DOHH2 (cell line): ENCODE measurements around the gene DEFB121.

Experiments
- H3F3A ChIP-seq: fragments of 200-600 bp; sonication (generic), shearing (Covaris generic); 2 replicates; pipeline ENCODE4 v1.6.0; 2016; ENCODE audit warnings: antibody characterized with exemption, mild to moderate bottlenecking; ENCODE audit not compliant: control insufficient read depth, insufficient read depth
- H3K27ac ChIP-seq: fragments of 200-600 bp; sonication (generic); 2 replicates; pipeline ENCODE4 v1.5.1; 2014; ENCODE audit warnings: low read depth, mild to moderate bottlenecking, low read length, moderate library complexity
- H3K27me3 ChIP-seq: fragments of 200-600 bp; sonication (generic); 2 replicates; pipeline ENCODE4 v1.6.1; 2014; ENCODE audit warnings: mild to moderate bottlenecking, low read length, mixed read lengths; ENCODE audit not compliant: control insufficient read depth
- H3K36me3 ChIP-seq: fragments of 200-600 bp; sonication (generic); 2 replicates; pipeline ENCODE4 v1.6.1; 2014; ENCODE audit warnings: mild to moderate bottlenecking, low read length, moderate library complexity, mixed read lengths; ENCODE audit not compliant: control insufficient read depth
- H3K4me1 ChIP-seq: fragments of 200-600 bp; sonication (generic); 2 replicates; pipeline ENCODE4 v1.6.1; 2014; ENCODE audit warnings: mild to moderate bottlenecking, low read length, mixed read lengths; ENCODE audit not compliant: control insufficient read depth
- H3K4me2 ChIP-seq: fragments of 200-600 bp; sonication (generic); 2 replicates; pipeline ENCODE4 v1.6.0; 2014; ENCODE audit warnings: mild to moderate bottlenecking, low read length, moderate library complexity
- H3K4me3 ChIP-seq: fragments of 200-600 bp; sonication (generic); 2 replicates; pipeline ENCODE4 v1.5.1; 2014; ENCODE audit warnings: mild to moderate bottlenecking, low read length, mixed read lengths
- H3K79me2 ChIP-seq: fragments of 200-600 bp; sonication (generic); 2 replicates; pipeline ENCODE4 v1.6.1; 2014; ENCODE audit warnings: mild to moderate bottlenecking, low read length, mixed read lengths; ENCODE audit not compliant: control insufficient read depth
- H3K9me2 ChIP-seq: fragments of 200-600 bp; sonication (generic); replicated peaks from 2 replicates; pipeline ENCODE4 v1.6.1; 2014; ENCODE audit warnings: mild to moderate bottlenecking, low read length, mixed read lengths; ENCODE audit not compliant: control insufficient read depth
- H3K9me3 ChIP-seq: fragments of 200-600 bp; sonication (generic); 2 replicates; pipeline ENCODE4 v1.6.1; 2014; ENCODE audit warnings: antibody characterized with exemption, low read length, mixed read lengths; ENCODE audit not compliant: control insufficient read depth, insufficient read depth
- H4K20me1 ChIP-seq: fragments of 200-600 bp; sonication (generic); 2 replicates; pipeline ENCODE4 v1.6.0; 2014; ENCODE audit warnings: low read depth, mild to moderate bottlenecking, antibody characterized with exemption, low read length, moderate library complexity; ENCODE audit not compliant: control insufficient read depth, insufficient read depth
- EZH2phosphoT487 ChIP-seq: fragments of 200-600 bp; sonication (generic); IDR thresholded peaks from 2 replicates; pipeline ENCODE4 v1.6.1; 2017; ENCODE audit warnings: borderline replicate concordance, mild to moderate bottlenecking, antibody characterized with exemption, low read length, moderate library complexity, mixed read lengths
- TF ChIP-seq, protein P1 (sequence below): fragments of 200-600 bp; sonication (generic); IDR thresholded peaks from one replicate; pipeline ENCODE4 v1.5.1; 2014; ENCODE audit warnings: antibody characterized with exemption, mild to moderate bottlenecking, low read depth, low read length; ENCODE audit not compliant: poor library complexity, severe bottlenecking

The DEFB121 gene

DNA sequence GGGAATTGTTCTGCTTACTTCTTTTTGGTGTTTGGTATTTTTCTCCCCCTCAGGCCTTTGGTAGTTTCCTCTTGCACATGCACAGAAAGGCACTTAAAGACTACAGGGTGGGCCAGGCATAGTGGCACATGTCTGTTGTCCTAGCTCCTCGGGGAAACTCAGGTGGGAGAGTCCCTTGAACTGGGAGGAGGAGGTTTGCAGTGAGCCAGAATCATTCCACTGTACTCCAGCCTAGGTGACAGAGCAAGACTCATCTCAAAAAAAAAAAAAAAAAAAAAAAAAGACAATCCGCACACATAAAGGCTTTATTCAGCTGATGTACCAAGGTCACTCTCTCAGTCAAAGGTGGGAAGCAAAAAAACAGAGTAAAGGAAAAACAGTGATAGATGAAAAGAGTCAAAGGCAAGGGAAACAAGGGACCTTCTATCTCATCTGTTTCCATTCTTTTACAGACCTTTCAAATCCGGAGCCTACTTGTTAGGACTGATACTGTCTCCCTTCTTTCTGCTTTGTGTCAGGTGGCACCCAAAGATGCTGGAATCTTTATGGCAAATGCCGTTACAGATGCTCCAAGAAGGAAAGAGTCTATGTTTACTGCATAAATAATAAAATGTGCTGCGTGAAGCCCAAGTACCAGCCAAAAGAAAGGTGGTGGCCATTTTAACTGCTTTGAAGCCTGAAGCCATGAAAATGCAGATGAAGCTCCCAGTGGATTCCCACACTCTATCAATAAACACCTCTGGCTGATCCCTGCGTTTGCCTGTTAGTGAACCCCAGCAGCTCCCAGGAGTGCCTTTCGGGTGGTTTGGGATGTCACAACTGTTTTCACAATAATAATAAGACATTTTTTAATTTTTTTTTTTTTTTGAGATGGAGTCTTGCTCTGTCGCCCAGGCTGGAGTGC, 43.7 kb upstream of the DEFB121 start:
- H3K27me3 ChIP-seq = peaks cover 3% of the 10 kb centered on the region; the same call in 1 of the 2 replicates
- peaks cover 7% of the 10 kb centered on the region for H3K4me1 ChIP-seq
- H3F3A ChIP-seq = no peaks in the 10 kb centered on the region
- no peaks in the 10 kb centered on the region for H3K9me3 ChIP-seq
- no peak overlapping the region for H3K27ac ChIP-seq
- H3K4me3 ChIP-seq = no peak overlapping the region
- no peaks in the 10 kb centered on the region for H4K20me1 ChIP-seq
- H3K36me3 ChIP-seq = no peaks in the 10 kb centered on the region
- no peaks in the 10 kb centered on the region for H3K9me2 ChIP-seq
- no peak overlapping the region for H3K4me2 ChIP-seq
- no peaks in the 10 kb centered on the region for H3K79me2 ChIP-seq
- TF ChIP-seq, protein P1, sequence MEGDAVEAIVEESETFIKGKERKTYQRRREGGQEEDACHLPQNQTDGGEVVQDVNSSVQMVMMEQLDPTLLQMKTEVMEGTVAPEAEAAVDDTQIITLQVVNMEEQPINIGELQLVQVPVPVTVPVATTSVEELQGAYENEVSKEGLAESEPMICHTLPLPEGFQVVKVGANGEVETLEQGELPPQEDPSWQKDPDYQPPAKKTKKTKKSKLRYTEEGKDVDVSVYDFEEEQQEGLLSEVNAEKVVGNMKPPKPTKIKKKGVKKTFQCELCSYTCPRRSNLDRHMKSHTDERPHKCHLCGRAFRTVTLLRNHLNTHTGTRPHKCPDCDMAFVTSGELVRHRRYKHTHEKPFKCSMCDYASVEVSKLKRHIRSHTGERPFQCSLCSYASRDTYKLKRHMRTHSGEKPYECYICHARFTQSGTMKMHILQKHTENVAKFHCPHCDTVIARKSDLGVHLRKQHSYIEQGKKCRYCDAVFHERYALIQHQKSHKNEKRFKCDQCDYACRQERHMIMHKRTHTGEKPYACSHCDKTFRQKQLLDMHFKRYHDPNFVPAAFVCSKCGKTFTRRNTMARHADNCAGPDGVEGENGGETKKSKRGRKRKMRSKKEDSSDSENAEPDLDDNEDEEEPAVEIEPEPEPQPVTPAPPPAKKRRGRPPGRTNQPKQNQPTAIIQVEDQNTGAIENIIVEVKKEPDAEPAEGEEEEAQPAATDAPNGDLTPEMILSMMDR = no peak
- TF ChIP-seq EZH2phosphoT487 = no peak

DNA sequence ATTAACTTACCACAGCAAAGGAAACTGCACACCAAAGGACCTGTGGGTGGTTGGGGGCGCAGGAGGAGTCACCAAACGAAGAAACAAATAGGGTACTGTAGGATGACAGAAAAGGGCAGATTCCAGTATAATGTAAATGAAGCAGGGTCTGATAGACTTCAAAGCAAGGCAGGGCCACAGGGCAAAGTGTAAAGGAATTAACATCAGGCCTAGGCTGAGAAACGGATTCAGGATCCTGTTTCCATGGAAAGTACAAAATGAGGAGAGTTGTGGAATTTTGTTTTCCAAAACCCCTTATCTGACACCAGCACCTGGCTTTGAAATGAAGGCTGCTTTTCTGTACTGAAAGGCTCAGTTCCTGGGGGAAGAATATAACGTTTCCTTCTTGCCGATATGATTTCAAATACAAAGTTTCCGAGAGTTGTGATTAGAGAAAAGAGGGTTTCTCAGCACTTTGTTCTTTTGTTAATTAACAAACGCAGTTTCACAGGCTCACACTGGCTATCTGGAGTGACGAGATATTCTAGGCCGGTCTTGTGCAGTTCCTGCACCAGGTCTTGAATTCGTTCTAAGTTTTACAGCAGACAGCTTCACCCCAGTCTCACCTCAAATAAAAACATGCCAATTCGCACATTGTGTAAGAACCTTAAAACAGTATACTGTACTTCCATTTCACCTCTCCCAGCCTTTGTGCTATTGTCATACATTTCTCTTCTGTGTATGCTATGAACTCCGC, 40.2 kb upstream of the DEFB121 start:
- Histone ChIP-seq H3K9me3 (no peaks in the 10 kb centered on the region), H3K27me3 (no peaks in the 10 kb centered on the region), H4K20me1 (no peaks in the 10 kb centered on the region), H3K27ac (no peak overlapping the region), H3K4me1 (no peaks in the 10 kb centered on the region), H3K79me2 (no peaks in the 10 kb centered on the region), H3K4me2 (no peak overlapping the region), H3K4me3 (no peak overlapping the region), H3F3A (no peaks in the 10 kb centered on the region), H3K9me2 (no peaks in the 10 kb centered on the region), H3K36me3 (no peaks in the 10 kb centered on the region)
- no peak for TF ChIP-seq EZH2phosphoT487
- TF ChIP-seq, protein P1 = no peak

DNA sequence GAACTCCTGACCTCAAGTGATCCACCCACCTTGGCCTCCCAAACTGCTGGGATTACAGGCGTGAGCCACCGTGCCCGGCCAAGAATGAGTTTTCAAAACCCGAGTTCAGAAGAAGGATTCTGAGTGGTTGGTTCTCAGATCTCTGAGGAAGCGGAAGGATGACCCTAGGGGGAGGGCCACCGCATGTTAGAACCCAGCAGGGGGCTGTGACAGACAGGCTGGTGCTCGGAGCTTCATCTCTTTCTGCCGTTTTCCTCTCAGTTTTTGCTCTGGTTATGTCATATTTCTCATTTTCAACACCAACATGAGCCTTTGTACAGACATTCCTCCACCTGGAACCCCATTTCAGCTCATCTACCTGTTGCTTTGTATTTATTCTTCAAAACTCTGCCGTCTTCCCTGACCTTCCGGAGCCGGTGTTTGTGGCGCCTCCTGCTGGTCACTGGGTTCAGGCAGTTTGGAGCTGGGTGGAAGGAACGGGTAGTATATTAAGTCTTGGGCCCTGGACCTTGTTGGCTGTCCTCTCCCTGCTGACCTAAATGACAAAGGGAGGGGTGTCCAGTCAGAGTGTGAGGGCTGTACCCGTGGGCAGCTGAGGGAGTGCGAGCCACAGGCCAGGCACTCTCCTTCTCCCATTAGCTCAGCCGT, 34.1 kb upstream of the DEFB121 start, which contains the start of gene DEFB123:
DEFB123 (plus strand) TSS at position 621 of the 648 bp plus-strand sequence. CDS start 67 bp downstream, outside the sequence.
- H3K4me2 ChIP-seq = no peak within 1 kb of the TSS
- no peaks in the 10 kb centered on the region for H3F3A ChIP-seq
- no peaks in the 10 kb centered on the region for H3K36me3 ChIP-seq
- no peak within 1 kb of the TSS for H3K4me3 ChIP-seq
- H3K9me3 ChIP-seq = no peaks in the 10 kb centered on the region
- H3K9me2 ChIP-seq = no peaks in the 10 kb centered on the region
- H3K27me3 ChIP-seq = no peaks in the 10 kb centered on the region
- TF ChIP-seq, protein P1 = peak; percentile 75
- no peak for TF ChIP-seq EZH2phosphoT487
- no peaks in the 10 kb centered on the region for H3K4me1 ChIP-seq
- H3K79me2 ChIP-seq = no peaks in the 10 kb centered on the region
- H4K20me1 ChIP-seq = no peaks in the 10 kb centered on the region
- H3K27ac ChIP-seq = no peak within 1 kb of the TSS
